Lower leg skin (tissue), 3 donors: ENCODE data around the gene NOP9.

ENCODE experiments used
- POLR2A ChIP-seq, 2 donors: fragments of 450-650 bp; IDR thresholded peaks; one replicate each; pipeline ENCODE4 v1.6.1; 2016 to 2017; ENCODE audit warnings: antibody characterized with exemption in 2 of 2, mild to moderate bottlenecking in 1 of 2, moderate library complexity in 1 of 2
- TF ChIP-seq, protein P1 (sequence below), 3 donors: fragments of 450-650 bp; IDR thresholded peaks; one replicate each; pipeline ENCODE4 v1.5.1; 2016; ENCODE audit warnings: antibody characterized with exemption in 3 of 3, mild to moderate bottlenecking in 3 of 3, moderate library complexity in 2 of 3

DNA sequence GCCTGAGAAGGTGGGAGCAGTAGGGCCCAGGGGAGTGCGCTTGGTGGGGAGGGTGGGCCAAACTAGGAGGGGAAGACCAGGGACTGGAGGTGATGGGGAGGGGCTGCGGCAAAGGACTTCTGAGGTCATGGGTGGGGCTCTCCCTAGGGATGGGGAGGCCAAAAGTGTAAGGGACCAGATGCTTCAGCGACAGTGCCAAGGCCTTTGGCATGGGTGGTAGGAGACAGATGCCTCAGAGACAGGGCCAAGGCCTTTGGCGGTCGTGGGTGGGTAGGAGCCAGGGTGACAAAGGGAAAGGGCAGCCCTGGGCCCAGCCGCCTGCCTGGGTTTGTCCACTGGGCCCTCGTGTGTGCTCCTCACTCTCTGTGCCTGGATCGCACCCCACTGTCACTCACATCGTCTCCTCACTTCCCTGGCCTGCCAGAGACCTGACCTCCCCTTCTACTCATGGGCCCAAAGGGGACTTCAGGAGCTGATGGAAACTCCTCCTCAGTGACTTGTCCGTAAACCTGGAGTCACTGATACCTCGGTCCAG is 15.1 kb upstream of the NOP9 start:
- no peak for TF ChIP-seq POLR2A (IDR thresholded peaks at IDR 0.05)
- TF ChIP-seq, protein P1, sequence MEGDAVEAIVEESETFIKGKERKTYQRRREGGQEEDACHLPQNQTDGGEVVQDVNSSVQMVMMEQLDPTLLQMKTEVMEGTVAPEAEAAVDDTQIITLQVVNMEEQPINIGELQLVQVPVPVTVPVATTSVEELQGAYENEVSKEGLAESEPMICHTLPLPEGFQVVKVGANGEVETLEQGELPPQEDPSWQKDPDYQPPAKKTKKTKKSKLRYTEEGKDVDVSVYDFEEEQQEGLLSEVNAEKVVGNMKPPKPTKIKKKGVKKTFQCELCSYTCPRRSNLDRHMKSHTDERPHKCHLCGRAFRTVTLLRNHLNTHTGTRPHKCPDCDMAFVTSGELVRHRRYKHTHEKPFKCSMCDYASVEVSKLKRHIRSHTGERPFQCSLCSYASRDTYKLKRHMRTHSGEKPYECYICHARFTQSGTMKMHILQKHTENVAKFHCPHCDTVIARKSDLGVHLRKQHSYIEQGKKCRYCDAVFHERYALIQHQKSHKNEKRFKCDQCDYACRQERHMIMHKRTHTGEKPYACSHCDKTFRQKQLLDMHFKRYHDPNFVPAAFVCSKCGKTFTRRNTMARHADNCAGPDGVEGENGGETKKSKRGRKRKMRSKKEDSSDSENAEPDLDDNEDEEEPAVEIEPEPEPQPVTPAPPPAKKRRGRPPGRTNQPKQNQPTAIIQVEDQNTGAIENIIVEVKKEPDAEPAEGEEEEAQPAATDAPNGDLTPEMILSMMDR (IDR thresholded peaks at IDR 0.05): no peak
